NB4 (cell line): ENCODE measurements around the gene MARS1.
"Not testable (repeated sequence)": the region's sequence is repeated elsewhere in the genome, so short reads cannot be mapped to it uniquely, and the experiment has no call there.

Experiments
- DNase-seq: peaks from one replicate; pipeline ENCODE4 v3.0.0; 2010; ENCODE audit warnings: low read depth
- H3K4me3 ChIP-seq: one replicate; pipeline ENCODE4 v1.5.1; 2011; ENCODE audit warnings: mild to moderate bottlenecking, low read depth, low read length, moderate library complexity
- CTCF ChIP-seq: IDR thresholded peaks from one replicate; pipeline ENCODE4 v1.5.1; 2012; ENCODE audit warnings: low read depth, low read length
- MAX ChIP-seq: IDR thresholded peaks from 2 replicates; pipeline ENCODE4 v1.6.1; 2011; ENCODE audit warnings: low read depth, low read length
- MYC ChIP-seq: IDR thresholded peaks from 2 replicates; pipeline ENCODE4 v1.6.1; 2011; ENCODE audit warnings: low read depth, low read length
- POLR2A ChIP-seq: IDR thresholded peaks from 2 replicates; pipeline ENCODE4 v1.6.1; 2011; ENCODE audit warnings: mild to moderate bottlenecking; ENCODE audit not compliant: insufficient read length; ENCODE audit errors: extremely low read depth

MARS1 gene

GRCh38 chr12:57554453-57554852, 66.6 kb downstream of the MARS1 start:
- TF ChIP-seq CTCF (no peak), MYC (no peak), MAX (no peak), POLR2A (no peak)
- DNase-seq, result no peak
- no peak overlapping the region for H3K4me3 ChIP-seq

GRCh38 chr12:57554897-57555296, 67.0 kb downstream of the MARS1 start:
- TF ChIP-seq MYC (no peak), MAX (no peak), CTCF (no peak), POLR2A (no peak)
- no peak for DNase-seq
- H3K4me3 ChIP-seq, result no peak overlapping the region

- no peak for DNase-seq
- TF ChIP-seq MAX (no peak), CTCF (no peak), POLR2A (no peak)
These were observed 71.0 kb downstream of the MARS1 start for GRCh38 chr12:57558864-57559263.

GRCh38 chr12:57560516-57560915, 72.6 kb downstream of the MARS1 start:
- DNase-seq, result no peak
- H3K4me3 ChIP-seq, result no peak overlapping the region
- TF ChIP-seq CTCF, result no peak
- no peak for TF ChIP-seq POLR2A
- no peak for TF ChIP-seq MYC
- TF ChIP-seq MAX, result no peak

More at GRCh38 chr12:57558864-57559263, 71.0 kb downstream of the MARS1 start:
- H3K4me3 ChIP-seq, result no peak overlapping the region

- not testable (repeated sequence) for H3K4me3 ChIP-seq, DNase-seq
These were observed 73.2 kb downstream of the MARS1 start for GRCh38 chr12:57561117-57561516.

GRCh38 chr12:57563358-57563757, 75.5 kb downstream of the MARS1 start:
- TF ChIP-seq POLR2A (no peak), CTCF (no peak), MYC (no peak), MAX (no peak)
- no peak overlapping the region for H3K4me3 ChIP-seq
- no peak for DNase-seq
